HepG2 (cell line): ENCODE data around the gene VAC14. TPM values are rescaled to one million over a fixed set of nuclear protein-coding genes. Genes with fewer than 3 reads are reported as not detected.

Experiments
- ATF5 ChIP-seq: sonication (generic); formaldehyde crosslinking; IDR thresholded peaks from 2 replicates; pipeline ENCODE4 v1.4.0; 2020; ENCODE audit warnings: mild to moderate bottlenecking, low read depth, missing genetic modification reagents
- KLF15 ChIP-seq: sonication (generic); formaldehyde crosslinking; IDR thresholded peaks from 2 replicates; pipeline ENCODE4 v1.8.1; 2023; ENCODE audit warnings: borderline replicate concordance, mild to moderate bottlenecking, inconsistent platforms, missing genetic modification reagents, mixed read lengths
- NFATC3 ChIP-seq: sonication (generic); formaldehyde crosslinking; IDR thresholded peaks from 2 replicates; pipeline ENCODE4 v1.5.1; 2020; ENCODE audit warnings: mild to moderate bottlenecking, missing genetic modification reagents
- RARA ChIP-seq: IDR thresholded peaks from 2 replicates; pipeline ENCODE4 v1.6.1; 2016; ENCODE audit warnings: missing genetic modification reagents, missing compliant biosample characterization
- RARG ChIP-seq: sonication (generic); formaldehyde crosslinking; IDR thresholded peaks from 2 replicates; pipeline ENCODE4 v1.4.0; 2020; ENCODE audit warnings: low read depth, mild to moderate bottlenecking, missing genetic modification reagents
- RERE ChIP-seq: IDR thresholded peaks from 2 replicates; pipeline ENCODE4 v1.6.1; 2016; ENCODE audit warnings: low read depth, missing genetic modification reagents, missing compliant biosample characterization
- SALL2 ChIP-seq: sonication (generic); formaldehyde crosslinking; IDR thresholded peaks from 2 replicates; pipeline ENCODE4 v1.8.1; 2023; ENCODE audit warnings: mild to moderate bottlenecking, missing genetic modification reagents, inconsistent platforms
- SNRNP70 ChIP-seq: fragments of 200-400 bp; formaldehyde crosslinking; IDR thresholded peaks from 2 replicates; pipeline ENCODE4 v1.6.1; 2017; ENCODE audit warnings: mild to moderate bottlenecking, low read depth, low read length, moderate library complexity
- SRSF4 ChIP-seq: fragments of 200-400 bp; formaldehyde crosslinking; IDR thresholded peaks from one replicate; pipeline ENCODE4 v1.6.1; 2018; ENCODE audit warnings: mild to moderate bottlenecking, low read depth, low read length, moderate library complexity; ENCODE audit not compliant: poor library complexity, severe bottlenecking
- SSRP1 ChIP-seq: IDR thresholded peaks from 2 replicates; pipeline ENCODE4 v1.6.1; 2016; ENCODE audit warnings: control low read depth
- TBP ChIP-seq: sonication (generic); formaldehyde crosslinking; IDR thresholded peaks from 2 replicates; pipeline ENCODE4 v1.5.0; 2020; ENCODE audit warnings: missing genetic modification reagents
- YEATS4 ChIP-seq: sonication (generic); formaldehyde crosslinking; IDR thresholded peaks from 2 replicates; pipeline ENCODE4 v1.4.0; 2020; ENCODE audit warnings: missing genetic modification reagents, borderline replicate concordance
- ZIK1 ChIP-seq: sonication (generic); formaldehyde crosslinking; IDR thresholded peaks from 2 replicates; pipeline ENCODE4 v1.5.0; 2020; ENCODE audit warnings: mild to moderate bottlenecking, low read depth, missing genetic modification reagents, borderline replicate concordance
- ZNF136 ChIP-seq: sonication (generic); formaldehyde crosslinking; IDR thresholded peaks from 2 replicates; pipeline ENCODE4 v1.8.1; 2022; ENCODE audit warnings: low read depth, mild to moderate bottlenecking, moderate library complexity, missing genetic modification reagents
- ZNF34 ChIP-seq: sonication (generic); formaldehyde crosslinking; IDR thresholded peaks from 2 replicates; pipeline ENCODE4 v1.4.0; 2020; ENCODE audit warnings: mild to moderate bottlenecking, missing genetic modification reagents, borderline replicate concordance
- ZNF362 ChIP-seq: sonication (generic); formaldehyde crosslinking; IDR thresholded peaks from 2 replicates; pipeline ENCODE4 v1.4.0; 2020; ENCODE audit warnings: missing genetic modification reagents, mild to moderate bottlenecking, borderline replicate concordance
- ZNF446 ChIP-seq: sonication (generic); formaldehyde crosslinking; IDR thresholded peaks from 2 replicates; pipeline ENCODE4 v1.5.0; 2020; ENCODE audit warnings: mild to moderate bottlenecking, missing genetic modification reagents
- ZNF644 ChIP-seq: IDR thresholded peaks from 2 replicates; pipeline ENCODE4 v1.6.1; 2016; ENCODE audit warnings: low read depth
- polyA plus RNA-seq, 8 experiments: library from polyadenylated mRNA; depleted of rRNA in 3 of 8; stranded (reverse) in 7 of 8; unstranded in 1 of 8; fragments of >200 nt; fragmentation: Illumina TruSeq in 4 of 8; extraction: Trizol in 4 of 8; gene quantifications; 2 replicates each; pipeline versions ENCODE4 v1.2.1 to v1.2.3, GENCODE V29; 2011 to 2016; ENCODE audit warnings: low read depth in 4 of 8, missing spikeins in 1 of 8, mixed read lengths in 1 of 8; ENCODE audit not compliant: insufficient read depth in 1 of 8
- total RNA-seq, 5 experiments: library from RNA; depleted of rRNA; stranded (reverse); fragments of >200 nt; fragmentation: Illumina TruSeq; extraction: Trizol; gene quantifications; 2 replicates each; pipeline ENCODE4 v1.2.3, GENCODE V29; 2016; ENCODE audit warnings: low read depth in 1 of 5

VAC14 gene
- total and polyA plus RNA-seq, 2 of the 13 experiments (the other 11 are each of a cell fraction or from before 2014, with no cell fraction given), result 23.5 to 24.6 TPM

GRCh38 chr16:70680495-70681381 is 120.2 kb downstream of the VAC14 start (continued):
- TF ChIP-seq SRSF4 (no peak), ZNF362 (0 out of 2 replicates have a peak, but pooled peaks have one; percentile 5), TBP (CRISPR knock-in tag) (no peak), KLF15 (CRISPR knock-in tag) (no peak), ZNF446 (peak; percentile 65; the same call in 1 of the 2 replicates), NFATC3 (CRISPR knock-in tag) (no peak), ZNF34 (no peak), SALL2 (CRISPR knock-in tag) (no peak), ZNF644 (CRISPR knock-in tag) (no peak), RARA (CRISPR knock-in tag) (no peak), YEATS4 (CRISPR knock-in tag) (no peak), SSRP1 (no peak), ZNF136 (CRISPR knock-in tag) (0 out of 2 replicates have a peak, but pooled peaks have one; percentile 6), ZIK1 (CRISPR knock-in tag) (no peak), SNRNP70 (no peak), RERE (CRISPR knock-in tag) (no peak), ATF5 (CRISPR knock-in tag) (no peak), RARG (CRISPR knock-in tag) (no peak)
